Kidney epithelial cell (primary cell): Measurements from ENCODE around the gene CEP112. TPM values are rescaled to one million over a fixed set of nuclear protein-coding genes. Genes with fewer than 3 reads are reported as not detected.

Experiments used
- DNase-seq: peaks from one replicate; pipeline ENCODE4 v3.0.0-alpha.2; 2010; ENCODE audit warnings: low read depth
- H3K27me3 ChIP-seq: 2 replicates; pipeline ENCODE4 v1.6.0; 2011; ENCODE audit warnings: low read length; ENCODE audit not compliant: control insufficient read depth, insufficient read depth
- H3K36me3 ChIP-seq: 2 replicates; pipeline ENCODE4 v1.5.1; 2011; ENCODE audit warnings: low read length; ENCODE audit not compliant: control insufficient read depth, insufficient read depth
- H3K4me3 ChIP-seq: 2 replicates; pipeline ENCODE4 v1.5.1; 2011; ENCODE audit warnings: low read depth, mild to moderate bottlenecking, control low read depth, low read length
- total RNA-seq: library from RNA; depleted of rRNA; stranded (reverse); fragments of >200 nt; gene quantifications from 2 replicates; pipeline ENCODE4 v1.2.3, GENCODE V29; 2015
- TF ChIP-seq, protein P1 (sequence below): IDR thresholded peaks from 2 replicates; pipeline ENCODE4 v1.5.1; 2011; ENCODE audit warnings: mild to moderate bottlenecking, moderate library complexity, low read length, control low read depth, inconsistent platforms; ENCODE audit not compliant: insufficient read depth, poor library complexity, severe bottlenecking

Gene CEP112
- total RNA-seq, 1 donor from 2014 or later: 6.5 TPM

GRCh38 chr17:66032082-66032712 is 159.7 kb downstream of the CEP112 start:
- H3K27me3 ChIP-seq: no peaks in the 10 kb centered on the region
- TF ChIP-seq, protein P1, sequence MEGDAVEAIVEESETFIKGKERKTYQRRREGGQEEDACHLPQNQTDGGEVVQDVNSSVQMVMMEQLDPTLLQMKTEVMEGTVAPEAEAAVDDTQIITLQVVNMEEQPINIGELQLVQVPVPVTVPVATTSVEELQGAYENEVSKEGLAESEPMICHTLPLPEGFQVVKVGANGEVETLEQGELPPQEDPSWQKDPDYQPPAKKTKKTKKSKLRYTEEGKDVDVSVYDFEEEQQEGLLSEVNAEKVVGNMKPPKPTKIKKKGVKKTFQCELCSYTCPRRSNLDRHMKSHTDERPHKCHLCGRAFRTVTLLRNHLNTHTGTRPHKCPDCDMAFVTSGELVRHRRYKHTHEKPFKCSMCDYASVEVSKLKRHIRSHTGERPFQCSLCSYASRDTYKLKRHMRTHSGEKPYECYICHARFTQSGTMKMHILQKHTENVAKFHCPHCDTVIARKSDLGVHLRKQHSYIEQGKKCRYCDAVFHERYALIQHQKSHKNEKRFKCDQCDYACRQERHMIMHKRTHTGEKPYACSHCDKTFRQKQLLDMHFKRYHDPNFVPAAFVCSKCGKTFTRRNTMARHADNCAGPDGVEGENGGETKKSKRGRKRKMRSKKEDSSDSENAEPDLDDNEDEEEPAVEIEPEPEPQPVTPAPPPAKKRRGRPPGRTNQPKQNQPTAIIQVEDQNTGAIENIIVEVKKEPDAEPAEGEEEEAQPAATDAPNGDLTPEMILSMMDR: no peak
- H3K36me3 ChIP-seq: no peaks in the 10 kb centered on the region
- no peak overlapping the region for H3K4me3 ChIP-seq
- DNase-seq: no peak

DNA sequence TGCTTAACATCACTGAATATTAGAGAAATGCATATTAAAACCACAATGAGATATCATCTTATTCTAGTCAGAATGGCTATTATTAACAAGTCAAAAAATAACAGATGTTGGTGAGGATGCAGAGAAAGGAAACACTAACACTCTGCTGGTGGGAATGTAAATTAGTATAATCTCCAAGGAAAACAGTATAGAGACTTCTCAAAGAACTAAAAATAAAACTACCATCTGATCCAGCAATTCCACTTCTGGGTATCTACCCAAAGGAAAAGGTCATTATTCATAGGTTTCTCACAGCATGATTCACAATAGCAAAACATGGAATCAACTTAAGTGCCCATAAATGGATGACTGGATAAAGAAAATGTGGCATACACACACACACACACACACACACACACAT is 166.4 kb downstream of the CEP112 start:
- H3K27me3 ChIP-seq: no peaks in the 10 kb centered on the region
- DNase-seq: no peak
- no peak overlapping the region for H3K4me3 ChIP-seq
- TF ChIP-seq, protein P1: no peak
- no peaks in the 10 kb centered on the region for H3K36me3 ChIP-seq

DNA sequence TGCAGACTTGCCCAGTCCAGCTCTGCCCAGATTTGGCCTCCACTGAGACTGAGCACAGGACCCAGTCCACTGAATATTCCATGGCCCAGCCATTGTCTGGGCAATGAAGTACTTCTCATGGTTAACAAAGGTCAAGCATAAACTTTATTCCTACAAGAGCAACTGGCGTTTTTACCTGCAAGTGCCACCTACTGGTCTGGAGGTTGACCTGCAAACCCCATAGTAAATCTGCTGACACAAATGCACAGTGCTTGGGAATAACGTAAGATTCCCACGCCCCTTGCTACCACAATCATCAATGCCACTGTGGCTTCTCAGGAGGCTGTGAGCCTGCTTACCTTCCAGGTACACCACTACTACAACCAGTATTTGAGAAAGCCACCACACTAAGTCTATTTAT is 170.2 kb downstream of the CEP112 start:
- H3K36me3 ChIP-seq: no peaks in the 10 kb centered on the region
- TF ChIP-seq, protein P1: no peak
- no peak for DNase-seq
- no peaks in the 10 kb centered on the region for H3K27me3 ChIP-seq
- H3K4me3 ChIP-seq: no peak overlapping the region

- no peak for DNase-seq
Measured at GRCh38 chr17:66018786-66019185, 173.1 kb downstream of the CEP112 start.

DNA sequence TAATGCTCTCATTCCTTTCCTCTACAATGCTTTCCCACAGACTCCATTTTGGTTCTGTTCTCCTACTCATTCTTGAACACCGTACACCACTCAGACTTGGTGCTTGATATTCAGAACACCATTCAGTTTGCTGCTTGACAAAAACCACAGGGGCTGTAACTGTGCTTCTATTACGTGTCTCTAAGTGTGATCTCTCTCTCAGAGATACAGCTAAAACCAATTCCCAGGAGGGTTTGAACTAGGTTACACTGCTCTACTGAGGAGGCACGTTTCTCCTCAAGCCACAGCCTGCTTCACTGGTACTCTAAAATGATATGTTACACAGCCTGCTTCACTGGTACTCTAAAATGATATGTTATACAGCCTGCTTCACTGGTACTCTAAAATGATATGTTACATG is 175.7 kb downstream of the CEP112 start:
- TF ChIP-seq, protein P1: no peak
- Histone ChIP-seq H3K4me3 (no peak overlapping the region), H3K36me3 (no peaks in the 10 kb centered on the region), H3K27me3 (no peaks in the 10 kb centered on the region)
- DNase-seq: no peak

More at GRCh38 chr17:66018786-66019185, 173.1 kb downstream of the CEP112 start:
- TF ChIP-seq, protein P1: no peak
- Histone ChIP-seq H3K36me3 (no peaks in the 10 kb centered on the region), H3K4me3 (no peak overlapping the region), H3K27me3 (no peaks in the 10 kb centered on the region)

GRCh38 chr17:66008680-66009079 is 183.3 kb downstream of the CEP112 start:
- TF ChIP-seq, protein P1: no peak
- Histone ChIP-seq H3K4me3 (no peak overlapping the region), H3K27me3 (no peaks in the 10 kb centered on the region), H3K36me3 (no peaks in the 10 kb centered on the region)
- no peak for DNase-seq
